ENCODE data around the gene XCR1.

- TF ChIP-seq CTCF (IDR thresholded peaks at IDR 0.05) (no peak), POLR2A (IDR thresholded peaks at IDR 0.05) (no peak)
Measured at GRCh38 chr3:46024131-46024530, 3.2 kb downstream of the XCR1 start.

All from sigmoid colon (tissue), 3 donors.